ENCODE measurements around the gene ANP32D. TPM values are rescaled to one million over a fixed set of nuclear protein-coding genes. Genes with fewer than 3 reads are reported as not detected.
"Not testable (repeated sequence)": the region's sequence is repeated elsewhere in the genome, so short reads cannot be mapped to it uniquely, and the experiment has no call there.

The ANP32D gene
- total RNA-seq = under 1 TPM in 5 of 7 donors, not detected in 2; 0.23 to 0.86 (median 0.36) TPM
- polyA plus RNA-seq = under 1 TPM in 1 of 2 donors, not detected in 1; 0.11 TPM
- long read RNA-seq, donor 1 = 0 reads
- long read RNA-seq, donor 2 = 0 reads
- long read RNA-seq, donor 3, partial matches to known transcripts = 0 of 1 reads
- long read RNA-seq, donor 3, other reads (novel, unspliced or antisense) = 0 of 1 reads

DNA sequence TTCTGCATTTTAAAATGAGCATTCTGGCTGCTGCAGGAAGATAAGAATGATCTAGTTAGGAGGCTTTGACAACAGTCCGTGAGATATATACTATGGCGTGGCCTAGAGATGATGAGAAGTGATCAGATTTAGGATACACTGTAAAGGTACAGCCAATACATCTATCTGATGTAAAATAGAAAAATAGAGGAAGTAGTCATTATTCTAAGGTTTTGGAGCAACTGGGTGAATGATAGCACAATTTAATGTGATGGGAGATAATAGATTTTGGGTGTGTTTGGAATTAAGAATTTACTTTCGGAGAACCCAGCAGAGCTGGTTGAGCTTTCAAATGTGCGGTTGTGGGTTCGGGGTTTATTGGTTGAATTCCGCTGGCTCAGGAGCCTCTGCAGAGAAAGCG lies at the start of gene ANP32D:
TSS of gene ANP32D (plus strand) at position 301 of the 400 bp plus-strand sequence. CDS start 106 bp downstream, outside the sequence.
- Histone ChIP-seq H3K9me3 (no peaks in the 10 kb centered on the region), H3K27me3 (no peaks in the 10 kb centered on the region), H3K36me3 (no peaks in the 10 kb centered on the region), H3K4me1 (ENCODE audit: insufficient read depth) (no peaks in the 10 kb centered on the region), H3K4me3 (no peak within 1 kb of the TSS), H3K27ac (no peak within 1 kb of the TSS)
- DNase-seq = no peak
- intact Hi-C loops (cut with DNase I) = no loop called here
- TF ChIP-seq EP300 (IDR thresholded peaks at IDR 0.05) = no peak
- TF ChIP-seq, protein P1, sequence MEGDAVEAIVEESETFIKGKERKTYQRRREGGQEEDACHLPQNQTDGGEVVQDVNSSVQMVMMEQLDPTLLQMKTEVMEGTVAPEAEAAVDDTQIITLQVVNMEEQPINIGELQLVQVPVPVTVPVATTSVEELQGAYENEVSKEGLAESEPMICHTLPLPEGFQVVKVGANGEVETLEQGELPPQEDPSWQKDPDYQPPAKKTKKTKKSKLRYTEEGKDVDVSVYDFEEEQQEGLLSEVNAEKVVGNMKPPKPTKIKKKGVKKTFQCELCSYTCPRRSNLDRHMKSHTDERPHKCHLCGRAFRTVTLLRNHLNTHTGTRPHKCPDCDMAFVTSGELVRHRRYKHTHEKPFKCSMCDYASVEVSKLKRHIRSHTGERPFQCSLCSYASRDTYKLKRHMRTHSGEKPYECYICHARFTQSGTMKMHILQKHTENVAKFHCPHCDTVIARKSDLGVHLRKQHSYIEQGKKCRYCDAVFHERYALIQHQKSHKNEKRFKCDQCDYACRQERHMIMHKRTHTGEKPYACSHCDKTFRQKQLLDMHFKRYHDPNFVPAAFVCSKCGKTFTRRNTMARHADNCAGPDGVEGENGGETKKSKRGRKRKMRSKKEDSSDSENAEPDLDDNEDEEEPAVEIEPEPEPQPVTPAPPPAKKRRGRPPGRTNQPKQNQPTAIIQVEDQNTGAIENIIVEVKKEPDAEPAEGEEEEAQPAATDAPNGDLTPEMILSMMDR (IDR thresholded peaks at IDR 0.05) = no peak
- no peak for TF ChIP-seq POLR2A (IDR thresholded peaks at IDR 0.05)
- WGBS, 3 donors = 92 to 95% (median 93%) methylated on average over 7 of the region's 7 CpGs

DNA sequence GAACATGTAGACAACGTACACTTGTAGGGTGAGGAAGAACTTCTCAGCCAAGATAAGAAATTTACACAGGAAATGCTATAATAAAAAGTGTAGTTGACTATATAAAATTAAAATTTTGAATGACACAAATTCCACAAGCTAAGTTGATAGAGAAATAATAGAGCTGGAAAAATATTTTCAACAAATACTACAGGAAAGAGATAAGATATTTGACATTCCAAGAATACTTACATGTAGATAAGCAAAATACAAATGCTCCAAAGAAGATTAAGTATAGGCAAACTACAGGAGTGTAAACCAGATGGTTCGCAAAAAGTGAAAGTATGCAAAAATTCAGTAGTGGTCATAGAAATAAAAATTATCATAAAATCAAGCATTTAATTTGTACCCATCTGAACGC lies 49.2 kb upstream of the ANP32D start:
- Histone ChIP-seq H3K9me3 (no peaks in the 10 kb centered on the region), H3K4me1 (ENCODE audit: insufficient read depth) (peaks cover 5% of the 10 kb centered on the region), H3K36me3 (no peaks in the 10 kb centered on the region), H3K4me3 (no peak overlapping the region), H3K27ac (no peak overlapping the region), H3K27me3 (no peaks in the 10 kb centered on the region)
- intact Hi-C loops (cut with DNase I) = no loop called here
- DNase-seq = no peak
- no peak for TF ChIP-seq EP300 (IDR thresholded peaks at IDR 0.05)
- TF ChIP-seq, protein P1 (IDR thresholded peaks at IDR 0.05) = no peak
- no peak for TF ChIP-seq POLR2A (IDR thresholded peaks at IDR 0.05)
- WGBS, 3 donors = 3 to 14% (median 8%) methylated on average over 3 of the region's 3 CpGs

DNA sequence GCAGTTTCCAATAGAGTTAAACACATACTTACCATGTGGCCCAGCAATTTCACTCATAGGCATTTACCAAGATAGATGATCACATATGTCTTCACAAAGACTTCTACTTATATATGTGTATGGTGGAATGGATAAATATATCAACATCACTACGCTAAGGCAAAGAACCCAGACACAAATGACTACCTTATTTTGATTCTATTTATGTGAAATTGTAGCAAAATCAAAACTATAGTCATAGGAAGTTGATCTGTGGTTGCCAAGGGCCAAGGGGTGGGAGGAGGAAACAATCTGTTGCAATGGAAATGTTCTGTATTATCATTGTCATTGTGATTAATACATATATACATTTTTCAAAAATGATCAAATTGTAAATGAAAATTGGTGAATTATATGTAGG lies 47.7 kb upstream of the ANP32D start:
- 82 to 93% (median 91%) methylated on average over 1 of the region's 1 CpG for WGBS, 3 donors
- intact Hi-C loops (cut with DNase I) = no loop called here
- DNase-seq = no peak

DNA sequence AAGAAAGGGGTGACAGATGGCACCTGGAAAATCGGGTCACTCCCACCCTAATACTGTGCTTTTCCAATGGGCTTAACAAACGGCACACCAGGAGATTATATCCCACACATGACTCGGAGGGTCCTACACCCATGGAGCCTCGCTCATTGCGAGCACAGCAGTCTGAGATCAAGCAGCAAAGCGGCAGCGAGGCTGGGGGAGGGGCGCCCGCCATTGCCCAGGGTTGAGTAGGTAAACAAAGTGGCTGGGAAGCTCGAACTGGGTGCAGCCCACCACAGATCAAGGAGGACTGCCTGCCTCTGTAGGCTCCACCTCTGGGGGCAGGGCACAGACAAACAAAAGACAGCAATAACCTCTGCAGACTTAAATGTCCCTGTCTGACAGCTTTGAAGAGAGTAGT lies 38.3 kb upstream of the ANP32D start:
- intact Hi-C loops (cut with DNase I) = not testable (repeated sequence)

More for the DNA sequence above, 47.7 kb upstream of the ANP32D start:
- no peak overlapping the region for H3K27ac ChIP-seq
- no peaks in the 10 kb centered on the region for H3K27me3 ChIP-seq
- peaks cover 1% of the 10 kb centered on the region for H3K4me1 ChIP-seq (ENCODE audit: insufficient read depth)
- H3K4me3 ChIP-seq = no peak overlapping the region
- no peaks in the 10 kb centered on the region for H3K9me3 ChIP-seq
- TF ChIP-seq POLR2A (IDR thresholded peaks at IDR 0.05) (no peak), EP300 (IDR thresholded peaks at IDR 0.05) (no peak)
- TF ChIP-seq, protein P1 (IDR thresholded peaks at IDR 0.05) = no peak
- H3K36me3 ChIP-seq = no peaks in the 10 kb centered on the region

DNA sequence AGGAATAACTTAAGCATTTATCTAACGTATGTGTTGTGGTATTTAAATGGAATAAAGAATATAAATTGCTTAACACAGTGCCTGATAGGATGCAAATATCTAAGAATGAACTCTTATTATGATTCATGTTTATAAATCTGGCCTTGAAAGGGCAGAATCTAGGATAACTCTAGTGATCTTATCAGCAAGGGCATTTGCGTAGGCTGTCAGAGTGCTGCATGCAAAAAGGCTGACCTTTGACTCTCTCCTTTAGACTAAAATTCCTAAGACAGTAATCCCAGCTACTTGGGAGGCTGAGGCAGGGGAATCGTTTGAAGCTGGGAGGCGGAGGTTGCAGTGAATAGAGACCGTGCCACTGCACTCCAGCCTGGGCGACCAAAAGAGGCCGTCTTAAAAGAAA lies 31.3 kb upstream of the ANP32D start:
- H3K4me3 ChIP-seq = no peak overlapping the region
- no peaks in the 10 kb centered on the region for H3K9me3 ChIP-seq
- WGBS, 3 donors = 56 to 63% (median 60%) methylated on average over 7 of the region's 7 CpGs
- TF ChIP-seq EP300 (IDR thresholded peaks at IDR 0.05) = no peak
- no peak for TF ChIP-seq POLR2A (IDR thresholded peaks at IDR 0.05)
- TF ChIP-seq, protein P1 (IDR thresholded peaks at IDR 0.05) = no peak
- no peaks in the 10 kb centered on the region for H3K27me3 ChIP-seq
- intact Hi-C loops (cut with DNase I) = no loop called here
- H3K4me1 ChIP-seq (ENCODE audit: insufficient read depth) = no peaks in the 10 kb centered on the region
- no peak for DNase-seq
- no peaks in the 10 kb centered on the region for H3K36me3 ChIP-seq
- H3K27ac ChIP-seq = no peak overlapping the region

More for the DNA sequence above, 38.3 kb upstream of the ANP32D start:
- not testable (repeated sequence) for H3K27ac ChIP-seq; H3K4me1 ChIP-seq (ENCODE audit: insufficient read depth); H3K4me3 ChIP-seq; H3K9me3 ChIP-seq; H3K36me3 ChIP-seq; H3K27me3 ChIP-seq; DNase-seq
- WGBS, 3 donors = 92 to 94% (median 93%) methylated on average over 10 of the region's 10 CpGs
